NAMALWA (cell line): ENCODE measurements around the gene NOD2.

ENCODE experiments used
- DNase-seq: peaks from one replicate; pipeline ENCODE4 v3.0.0-alpha.2; 2015; ENCODE audit warnings: low spot score

The NOD2 gene

DNA sequence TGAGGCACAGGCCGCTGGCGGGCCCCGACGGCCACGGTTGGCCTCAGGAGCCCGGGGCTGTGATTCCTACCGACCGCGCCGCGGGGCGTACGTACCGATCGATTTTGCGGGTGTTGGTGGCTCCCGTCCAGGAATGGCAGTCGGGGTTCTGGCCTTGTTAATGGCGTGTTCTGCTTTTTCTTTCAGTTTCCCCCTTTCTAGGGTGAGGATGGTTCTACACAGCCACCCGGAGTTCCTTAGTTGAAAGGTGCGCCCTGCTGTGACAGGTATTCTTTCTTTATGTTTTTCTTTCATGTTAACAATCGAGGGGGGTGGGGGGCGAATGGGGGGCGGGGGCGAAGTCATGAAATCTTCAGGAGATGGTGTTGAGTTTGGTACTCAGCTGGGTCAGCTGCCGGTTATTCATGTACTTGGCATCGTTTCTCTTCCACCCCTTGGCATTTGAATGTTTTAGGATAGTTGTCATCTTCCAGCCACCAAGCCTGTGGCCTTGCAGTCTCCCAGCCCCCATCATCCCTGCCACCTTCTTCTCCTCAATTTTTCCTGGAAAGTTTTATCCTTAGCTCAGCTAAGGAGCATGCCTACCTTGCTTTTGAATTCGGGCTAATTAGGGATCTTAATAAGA is 49.3 kb downstream of the NOD2 start:
- DNase-seq: peak; percentile 67

DNA sequence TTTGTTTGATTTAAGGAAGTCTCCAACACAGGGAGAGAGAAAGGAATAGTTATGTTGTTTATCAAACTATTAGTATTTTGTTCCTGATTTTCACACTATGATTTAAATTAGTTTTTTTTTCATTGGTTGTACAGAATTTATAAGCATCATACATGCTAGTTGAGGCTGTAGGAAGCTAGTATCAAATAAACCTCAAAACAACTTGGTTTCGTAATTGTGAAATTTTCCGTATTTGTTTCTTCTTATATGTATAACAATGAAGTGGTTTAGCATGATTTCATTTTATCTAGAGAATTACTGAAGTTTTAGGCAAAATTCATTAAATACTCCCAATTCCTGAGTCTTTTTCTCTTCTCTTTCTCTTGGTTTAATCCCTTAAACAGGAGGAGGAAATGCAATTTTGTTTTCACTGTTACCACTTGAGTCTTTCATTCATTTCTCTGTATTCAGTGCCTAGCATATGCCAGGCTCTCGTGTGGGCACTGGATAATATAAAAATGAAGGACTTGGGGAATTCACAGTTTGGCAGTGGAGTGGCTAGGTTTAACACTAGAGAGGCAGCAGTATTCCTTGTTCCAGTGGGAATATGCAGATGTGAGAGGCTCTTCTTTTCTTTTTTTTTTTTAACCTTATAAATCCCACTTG is 50.3 kb downstream of the NOD2 start:
- DNase-seq: no peak

DNA sequence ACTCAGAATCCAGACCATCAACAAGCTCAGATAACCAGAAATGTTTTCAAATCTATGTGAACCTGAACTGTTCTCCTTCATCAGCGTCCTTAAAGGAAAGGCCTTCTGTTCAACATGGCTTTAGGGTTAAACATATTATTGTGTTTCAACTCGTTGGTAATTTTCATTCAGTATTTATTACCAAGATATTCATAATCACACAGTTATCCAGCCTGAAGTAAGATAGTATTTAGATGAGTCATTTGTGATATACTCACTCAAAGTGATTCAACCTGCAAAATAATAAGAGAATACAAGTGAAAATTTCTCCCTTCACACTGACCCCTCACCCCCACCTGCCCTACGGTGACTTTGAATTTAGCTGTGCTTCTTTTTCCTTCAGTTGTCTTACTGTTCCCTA is 51.5 kb downstream of the NOD2 start:
- no peak for DNase-seq

DNA sequence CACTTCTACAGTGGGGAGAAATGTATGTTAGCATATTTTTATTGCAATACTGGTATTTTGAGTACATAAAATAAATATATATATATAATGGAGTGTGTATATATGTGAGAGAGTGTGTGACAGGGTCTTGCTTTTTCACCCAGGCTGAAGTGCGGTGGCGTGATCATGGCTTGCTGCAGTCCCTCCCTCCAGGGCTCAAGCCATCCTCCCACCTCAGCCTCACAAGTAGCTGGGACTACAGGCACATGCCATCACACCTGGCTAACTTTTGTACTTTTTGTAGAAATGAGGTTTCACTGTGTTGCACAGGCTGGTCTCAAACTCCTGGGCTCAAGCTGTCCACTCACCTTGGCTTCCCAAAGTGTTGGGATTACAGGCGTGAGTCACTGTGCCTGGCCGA is 52.5 kb downstream of the NOD2 start:
- DNase-seq: no peak

DNA sequence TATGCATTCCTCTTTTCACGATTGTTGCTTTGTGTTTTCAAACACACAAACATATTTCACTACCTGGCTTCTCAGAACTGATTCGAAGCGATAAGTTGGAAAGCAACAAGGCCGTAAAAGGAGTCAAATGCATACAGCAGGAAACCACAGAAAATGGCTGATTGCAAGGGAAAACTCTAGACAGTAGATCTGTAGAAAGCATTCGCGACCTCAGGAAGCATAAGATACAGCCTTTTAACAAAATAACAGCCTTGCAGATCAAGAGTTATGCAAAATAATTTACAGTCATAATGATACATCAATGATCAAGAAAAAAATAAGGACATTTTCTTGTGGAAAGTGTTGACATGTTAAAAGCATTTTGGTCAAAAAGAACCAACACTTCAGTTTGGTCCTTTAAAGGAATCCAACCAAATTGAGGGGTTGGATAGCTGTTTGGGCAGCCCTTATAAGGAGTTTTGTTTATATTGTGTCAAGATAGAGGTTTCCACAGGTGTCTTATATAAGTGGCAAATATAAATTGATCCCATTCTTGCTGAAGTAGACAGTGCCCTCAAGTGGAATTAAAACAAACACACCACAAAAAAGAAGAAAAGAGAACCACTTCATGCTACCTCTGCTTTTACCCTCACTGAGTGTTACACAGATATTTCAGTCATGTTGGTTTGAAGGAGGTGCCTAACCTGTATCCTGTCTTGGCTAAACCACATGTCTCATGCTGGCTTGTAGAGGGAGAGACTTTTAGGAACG is 54.0 kb downstream of the NOD2 start:
- DNase-seq: peak; percentile 50

DNA sequence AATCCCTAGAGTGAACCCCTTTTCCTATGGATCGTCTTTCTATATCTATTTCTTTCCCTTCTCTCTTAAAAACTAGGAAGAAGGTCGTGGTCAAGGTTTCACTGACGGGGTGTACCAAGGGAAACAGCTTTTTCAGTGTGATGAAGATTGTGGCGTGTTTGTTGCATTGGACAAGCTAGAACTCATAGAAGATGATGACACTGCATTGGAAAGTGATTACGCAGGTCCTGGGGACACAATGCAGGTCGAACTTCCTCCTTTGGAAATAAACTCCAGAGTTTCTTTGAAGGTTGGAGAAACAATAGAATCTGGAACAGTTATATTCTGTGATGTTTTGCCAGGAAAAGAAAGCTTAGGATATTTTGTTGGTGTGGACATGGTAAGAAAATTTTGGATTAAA is 58.1 kb downstream of the NOD2 start:
- no peak for DNase-seq

DNA sequence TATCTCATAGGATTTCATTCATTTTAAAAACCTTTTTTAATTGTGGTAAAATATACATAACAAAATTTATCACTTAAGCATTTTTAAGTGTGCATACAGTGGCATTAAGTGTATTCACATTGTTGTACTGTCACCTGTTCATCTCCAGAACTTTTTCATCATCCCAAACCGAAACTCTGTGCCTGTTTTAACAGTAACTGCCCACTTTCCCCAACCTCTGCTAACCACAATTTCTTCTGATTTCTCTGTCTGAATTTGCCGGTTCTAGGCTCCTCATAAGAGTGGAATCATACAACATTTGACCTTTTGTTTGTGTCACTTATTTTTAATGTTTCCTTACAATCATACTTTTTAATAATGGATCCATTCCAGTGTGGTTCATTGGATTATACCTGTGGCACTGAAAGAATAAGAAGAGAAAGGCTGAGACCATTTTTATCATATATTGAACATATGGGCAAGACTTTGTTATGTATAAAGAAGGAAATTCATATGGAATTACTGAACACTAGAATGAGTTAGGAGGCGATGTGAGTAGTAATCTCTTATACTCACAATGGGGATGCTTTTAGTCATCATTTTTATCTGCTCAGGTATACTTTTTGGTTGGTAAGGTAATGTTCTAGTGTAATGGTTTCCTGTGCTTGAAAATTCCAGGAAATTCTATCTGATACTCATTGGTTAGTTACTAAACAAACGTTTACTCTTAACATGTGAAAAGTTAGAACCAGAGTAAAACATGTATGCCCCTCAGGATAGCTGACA is 59.2 kb downstream of the NOD2 start:
- DNase-seq: no peak

DNA sequence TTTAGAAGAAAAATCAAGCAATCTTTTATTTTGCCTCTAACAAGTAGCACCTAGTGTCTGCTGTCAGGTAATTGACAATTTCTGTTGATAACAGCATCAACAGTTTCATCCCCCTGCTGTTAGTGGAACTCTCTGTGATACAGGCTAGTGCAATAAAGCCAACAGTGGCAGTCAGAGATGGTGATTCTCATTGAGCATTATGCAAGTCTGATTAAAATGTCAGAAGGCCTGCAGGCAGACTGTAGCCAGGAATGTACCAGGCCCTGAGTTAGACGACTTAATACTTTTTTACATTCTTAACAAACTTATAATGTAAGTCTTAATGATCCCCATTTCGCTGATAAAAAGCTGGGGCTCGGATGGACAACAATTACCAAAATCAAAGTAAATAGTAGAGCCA is 63.1 kb downstream of the NOD2 start:
- no peak for DNase-seq

DNA sequence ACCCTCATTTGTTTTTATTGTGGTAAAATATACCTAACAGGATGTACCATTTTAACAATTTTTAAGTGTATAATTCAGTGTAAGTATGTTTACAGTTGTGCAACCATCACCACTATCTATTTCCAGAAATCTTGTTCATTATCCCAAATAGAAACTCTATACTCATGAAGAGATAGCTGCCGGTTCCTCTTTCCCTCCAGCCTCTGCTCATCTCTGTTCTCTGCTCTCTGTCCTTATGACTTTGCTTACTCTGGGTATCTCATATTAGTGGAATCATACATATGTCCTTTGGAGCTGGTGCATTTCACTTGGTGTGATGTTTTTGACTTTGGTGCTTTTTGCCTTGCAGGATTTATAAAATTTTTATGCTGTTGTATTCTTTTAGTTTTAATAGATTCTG is 67.9 kb downstream of the NOD2 start:
- no peak for DNase-seq

DNA sequence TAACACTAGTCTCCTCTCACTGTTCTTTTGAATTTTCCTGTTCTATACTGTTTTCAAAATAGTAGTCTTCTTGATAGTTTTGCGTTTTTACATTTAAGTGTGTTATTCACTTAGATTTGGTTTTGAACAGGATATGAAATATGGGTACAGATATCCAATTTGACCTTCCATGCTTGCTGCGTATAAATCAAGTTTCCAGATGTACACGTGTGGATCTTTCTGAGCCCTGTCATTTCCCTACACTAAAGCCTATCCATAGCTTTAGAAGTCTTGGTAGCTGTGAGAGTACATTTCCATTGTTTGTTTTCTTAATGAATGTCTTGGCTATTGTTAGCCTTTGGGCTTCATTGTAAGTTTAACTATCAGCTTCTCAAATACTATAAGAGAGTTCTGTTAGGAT is 68.8 kb downstream of the NOD2 start:
- DNase-seq: no peak

DNA sequence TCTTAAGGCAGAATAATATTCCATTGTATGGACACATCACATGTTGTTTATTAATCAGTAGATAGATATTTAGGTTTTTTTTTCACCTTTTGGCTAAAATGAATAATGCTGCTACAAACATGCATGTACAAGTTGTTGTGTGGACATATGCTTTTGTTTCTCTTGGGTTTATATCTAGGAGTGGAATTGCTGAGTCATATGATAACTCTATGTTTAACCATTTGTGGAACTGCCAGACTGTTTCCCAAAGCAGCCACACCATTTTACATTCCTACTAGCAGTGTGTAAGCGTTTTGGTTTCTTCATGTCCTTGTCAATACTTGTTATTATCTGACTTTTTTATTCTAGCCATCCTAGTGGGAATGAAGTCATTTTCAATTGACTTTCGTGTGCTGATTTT is 69.8 kb downstream of the NOD2 start:
- no peak for DNase-seq

DNA sequence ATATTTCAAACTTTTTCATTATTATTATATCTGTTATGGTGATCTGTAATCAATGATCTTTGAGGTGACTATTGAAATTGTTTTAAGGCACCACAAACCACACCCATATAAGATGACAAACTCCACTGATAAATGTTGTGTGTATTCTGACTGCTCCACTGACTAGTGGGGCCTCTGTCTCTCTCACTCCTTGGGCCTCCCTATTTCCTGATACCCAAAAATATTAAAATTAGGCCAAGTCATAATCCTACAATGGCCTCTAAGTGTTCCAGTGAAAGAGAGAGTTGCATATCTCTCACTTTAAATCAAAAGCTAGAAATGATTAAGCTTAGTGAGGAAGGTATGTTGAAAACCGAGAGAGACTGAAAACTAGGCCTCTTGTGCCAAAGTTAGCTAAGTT is 71.9 kb downstream of the NOD2 start:
- no peak for DNase-seq

DNA sequence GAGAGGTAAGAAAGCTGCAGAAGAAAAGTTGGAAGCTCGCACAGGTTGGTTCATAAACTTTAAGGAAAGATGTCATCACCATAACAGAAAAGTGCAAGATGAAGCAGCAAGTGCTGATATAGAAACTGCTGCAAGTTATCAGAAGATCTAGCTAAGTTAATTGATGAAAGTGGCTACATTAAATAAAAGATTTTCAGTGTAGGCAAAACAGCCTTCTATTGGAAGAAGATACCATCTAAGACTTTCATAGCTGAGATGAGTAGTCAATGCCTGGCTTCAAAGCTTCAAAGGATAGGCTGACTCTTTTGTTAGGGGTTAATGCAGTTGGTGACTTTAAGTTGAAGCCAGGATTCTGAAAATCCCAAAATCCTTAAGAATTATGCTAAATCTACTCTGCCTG is 72.5 kb downstream of the NOD2 start:
- DNase-seq: no peak

DNA sequence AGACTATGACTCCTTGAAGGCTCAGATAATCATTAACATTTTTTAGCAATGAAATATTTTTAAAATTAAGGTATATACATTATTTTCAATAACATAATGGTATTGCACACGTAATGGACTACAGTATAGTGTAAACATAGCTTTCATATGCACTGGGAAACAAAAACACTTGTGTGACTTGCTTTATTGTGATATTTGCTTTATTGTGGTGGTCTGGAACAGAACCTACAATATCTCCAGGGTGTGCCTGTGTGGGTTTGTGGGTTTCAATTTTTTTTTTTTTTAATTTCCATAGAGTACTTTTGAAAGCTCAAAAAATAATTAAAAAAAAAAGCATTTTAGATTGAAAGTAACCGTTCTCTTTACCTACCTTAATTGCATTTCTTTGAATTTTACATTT is 73.8 kb downstream of the NOD2 start:
- no peak for DNase-seq

DNA sequence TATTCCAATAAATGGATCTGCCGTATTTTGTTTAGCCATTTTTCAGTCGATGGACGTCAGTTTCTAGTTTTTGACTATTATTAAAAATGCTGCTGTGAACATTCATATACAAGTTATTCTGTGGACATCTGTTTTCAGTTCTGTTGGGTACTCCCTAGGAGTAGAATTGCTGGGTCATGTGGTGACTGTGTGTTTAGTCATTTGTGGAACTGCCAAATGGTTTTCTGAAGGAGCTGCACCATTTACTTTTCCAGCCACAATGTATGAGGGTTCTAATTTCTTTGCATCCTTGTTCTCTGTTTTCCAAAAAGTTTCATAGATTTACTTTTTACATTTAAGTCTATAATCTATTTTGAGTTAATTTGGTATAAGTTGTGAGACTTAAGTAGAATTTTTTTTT is 78.0 kb downstream of the NOD2 start:
- DNase-seq: no peak

DNA sequence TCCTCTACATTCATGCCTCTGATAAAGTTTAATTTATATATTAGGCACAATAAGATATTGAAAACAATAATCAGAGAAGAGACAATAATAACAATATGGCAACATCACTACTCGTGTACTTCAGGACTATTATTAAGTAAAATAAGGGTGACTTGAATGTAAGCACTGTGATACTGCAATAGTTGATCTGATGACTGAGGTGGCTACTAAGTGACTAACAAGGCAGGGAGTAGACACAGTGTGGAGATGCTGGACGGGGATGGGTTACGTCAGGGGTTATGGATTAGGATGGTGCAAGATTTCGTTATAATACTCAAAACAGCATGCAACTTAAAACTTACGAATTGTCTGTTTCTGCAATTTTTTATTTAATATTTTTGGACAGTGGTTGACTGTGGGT is 81.0 kb downstream of the NOD2 start:
- no peak for DNase-seq

DNA sequence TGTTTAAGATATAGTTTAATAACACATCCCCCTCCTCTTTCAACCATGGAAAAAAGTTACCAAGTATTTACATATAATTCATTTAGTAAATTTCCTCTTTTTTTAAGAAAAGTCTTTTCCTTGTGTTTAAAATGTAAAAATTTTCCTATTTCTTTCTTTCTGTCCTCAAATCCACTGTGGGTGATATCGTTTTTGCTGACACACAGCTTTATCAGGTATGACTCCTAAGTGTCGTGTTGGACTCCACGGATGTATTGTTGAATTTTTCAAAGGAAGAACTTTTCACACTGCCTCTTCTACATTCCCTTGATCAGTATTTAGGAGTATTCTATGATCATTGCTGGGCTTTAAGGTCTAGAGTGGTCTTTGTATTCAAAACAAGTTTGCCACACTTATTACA is 81.6 kb downstream of the NOD2 start:
- DNase-seq: no peak

DNA sequence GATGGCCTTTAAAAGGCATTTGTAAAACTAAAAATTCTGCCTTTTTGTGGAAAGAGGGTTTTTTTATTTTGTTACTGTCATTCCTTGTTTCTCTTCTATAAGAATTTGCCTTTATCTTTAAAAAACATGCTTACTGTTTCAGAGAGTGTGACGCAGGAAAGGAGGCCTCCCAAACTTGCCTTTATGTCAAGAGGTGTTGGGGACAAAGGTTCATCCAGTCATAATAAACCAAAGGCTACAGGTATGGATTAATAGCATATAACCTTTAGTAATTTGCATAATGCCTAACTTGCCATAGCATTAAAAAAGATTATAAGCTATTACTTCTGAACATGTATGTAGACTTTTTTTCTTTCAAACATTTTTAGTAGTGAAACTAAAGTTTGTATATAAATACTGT is 82.6 kb downstream of the NOD2 start:
- no peak for DNase-seq

DNA sequence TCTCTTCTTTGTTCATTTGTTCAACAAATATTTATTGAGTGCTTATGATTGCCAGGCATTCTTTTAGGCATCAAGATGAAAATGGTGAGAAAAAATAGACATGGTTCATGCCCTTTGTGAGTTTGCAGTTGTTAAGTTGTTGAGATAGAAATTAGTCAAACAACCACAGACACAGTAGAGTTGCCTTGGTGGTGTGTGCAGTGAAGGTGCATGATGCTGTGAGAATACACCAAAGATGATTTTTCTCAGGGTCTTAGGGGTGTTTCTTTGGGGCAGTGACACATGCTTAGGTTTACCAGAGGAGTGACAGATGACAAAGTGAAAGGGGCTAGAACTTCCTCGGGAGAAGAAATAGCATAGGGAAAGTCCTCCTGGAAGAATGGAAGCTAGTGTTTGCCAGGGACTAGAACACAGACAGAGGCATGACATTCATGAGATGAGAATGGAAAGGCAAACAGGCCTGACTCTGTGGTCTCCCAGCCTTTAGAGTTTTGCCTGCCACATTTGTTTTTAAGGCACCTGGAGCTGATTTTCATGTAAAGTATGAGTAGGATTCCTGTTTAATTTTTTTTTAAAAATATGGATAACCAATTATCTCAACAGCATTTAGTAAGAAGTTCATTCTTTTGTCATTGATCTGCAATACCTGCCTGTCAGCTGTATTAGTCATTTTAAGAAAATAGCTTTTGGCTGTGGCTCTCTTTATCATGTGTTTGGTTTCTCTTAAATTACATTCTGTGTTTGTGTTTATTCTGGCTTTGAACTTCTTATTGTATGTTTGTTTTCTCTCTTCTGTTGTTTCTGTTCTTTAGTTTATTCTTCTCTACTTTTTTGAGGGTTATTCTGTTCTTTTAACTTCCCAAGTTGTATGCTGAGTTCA is 85.1 kb downstream of the NOD2 start:
- no peak for DNase-seq

DNA sequence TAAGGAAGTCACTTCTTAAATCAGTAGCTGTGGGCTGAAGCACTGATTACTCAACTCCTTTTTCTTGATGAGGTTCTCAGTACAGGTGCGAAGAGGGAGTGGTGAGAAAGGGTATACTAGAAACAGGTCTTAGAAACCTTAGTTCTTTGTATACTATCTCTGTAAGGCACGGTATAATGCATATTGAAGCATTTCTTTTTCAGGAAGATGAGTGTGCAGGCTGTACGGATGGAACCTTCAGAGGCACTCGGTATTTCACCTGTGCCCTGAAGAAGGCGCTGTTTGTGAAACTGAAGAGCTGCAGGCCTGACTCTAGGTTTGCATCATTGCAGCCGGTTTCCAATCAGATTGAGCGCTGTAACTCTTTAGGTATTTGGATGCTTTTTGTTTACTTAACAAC is 87.6 kb downstream of the NOD2 start:
- no peak for DNase-seq

DNA sequence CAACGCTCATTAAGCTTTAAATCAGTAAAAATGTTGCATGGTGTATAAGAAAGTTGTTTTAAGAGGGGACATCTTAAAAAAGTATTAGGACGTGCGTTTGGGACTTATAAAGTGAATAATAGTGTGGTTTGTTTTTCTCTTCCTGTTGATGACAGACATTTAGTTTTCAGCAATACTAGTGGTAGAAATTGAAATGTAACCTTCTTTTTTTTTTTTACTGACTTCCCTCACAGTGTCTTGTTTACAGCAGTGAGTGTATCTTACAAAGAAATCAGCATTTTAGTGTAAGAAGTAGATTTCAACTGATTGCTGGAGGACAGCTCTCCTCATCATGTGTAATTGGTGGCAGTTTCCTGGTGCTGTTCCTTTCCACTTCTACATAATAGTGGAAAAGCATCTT is 88.1 kb downstream of the NOD2 start:
- no peak for DNase-seq
